ENCODE results near the gene ARSB.

DNA sequence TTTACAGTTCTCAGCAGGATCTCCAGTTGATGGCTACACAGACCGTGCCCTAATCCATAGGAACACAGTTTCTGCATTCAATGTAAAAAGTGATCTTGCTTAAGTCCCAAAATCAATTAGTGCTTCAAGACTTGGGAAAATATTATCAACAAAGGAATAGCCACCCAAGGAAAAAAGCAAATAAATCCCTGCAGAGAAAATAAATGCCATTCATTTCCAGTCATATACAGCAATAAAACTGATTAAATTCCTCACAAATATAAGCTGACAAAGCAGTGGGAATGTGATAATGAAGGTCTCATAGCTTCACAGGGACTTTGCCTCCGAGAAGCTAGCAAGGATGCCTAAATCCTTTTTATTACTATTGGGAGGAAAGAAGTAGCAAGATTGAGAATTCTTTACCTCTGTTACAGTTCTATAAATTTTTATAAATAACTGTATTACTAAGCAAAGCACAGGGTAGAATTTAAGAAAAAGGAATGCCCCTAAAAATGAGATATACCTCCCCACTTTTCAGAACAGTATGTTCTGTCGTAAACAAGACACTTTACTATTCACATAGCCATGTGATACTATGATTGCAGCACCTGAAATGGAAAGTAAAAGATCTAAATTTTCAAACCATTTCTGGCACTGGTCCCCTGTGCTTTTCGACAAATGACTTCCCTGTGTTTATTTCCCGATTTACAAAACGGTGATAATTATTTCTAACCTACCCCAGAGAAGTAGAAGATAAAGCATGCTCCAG is 59.8 kb downstream of the ARSB start:
- TF ChIP-seq, protein P1, sequence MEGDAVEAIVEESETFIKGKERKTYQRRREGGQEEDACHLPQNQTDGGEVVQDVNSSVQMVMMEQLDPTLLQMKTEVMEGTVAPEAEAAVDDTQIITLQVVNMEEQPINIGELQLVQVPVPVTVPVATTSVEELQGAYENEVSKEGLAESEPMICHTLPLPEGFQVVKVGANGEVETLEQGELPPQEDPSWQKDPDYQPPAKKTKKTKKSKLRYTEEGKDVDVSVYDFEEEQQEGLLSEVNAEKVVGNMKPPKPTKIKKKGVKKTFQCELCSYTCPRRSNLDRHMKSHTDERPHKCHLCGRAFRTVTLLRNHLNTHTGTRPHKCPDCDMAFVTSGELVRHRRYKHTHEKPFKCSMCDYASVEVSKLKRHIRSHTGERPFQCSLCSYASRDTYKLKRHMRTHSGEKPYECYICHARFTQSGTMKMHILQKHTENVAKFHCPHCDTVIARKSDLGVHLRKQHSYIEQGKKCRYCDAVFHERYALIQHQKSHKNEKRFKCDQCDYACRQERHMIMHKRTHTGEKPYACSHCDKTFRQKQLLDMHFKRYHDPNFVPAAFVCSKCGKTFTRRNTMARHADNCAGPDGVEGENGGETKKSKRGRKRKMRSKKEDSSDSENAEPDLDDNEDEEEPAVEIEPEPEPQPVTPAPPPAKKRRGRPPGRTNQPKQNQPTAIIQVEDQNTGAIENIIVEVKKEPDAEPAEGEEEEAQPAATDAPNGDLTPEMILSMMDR (IDR thresholded peaks at IDR 0.05) = no peak
- TF ChIP-seq POLR2AphosphoS5 (IDR thresholded peaks at IDR 0.05) (no peak), POLR2A (IDR thresholded peaks at IDR 0.05) (no peak)

All from gastroesophageal sphincter (tissue), 3 donors.